CD4-positive, alpha-beta memory T cell (primary cell): Measurements from ENCODE around the gene NUP58. TPM values are rescaled to one million over a fixed set of nuclear protein-coding genes. Genes with fewer than 3 reads are reported as not detected.
A peak's percentile ranks its signal among the peaks of the same experiment; 100 is the strongest.
"Not testable (repeated sequence)": the region's sequence is repeated elsewhere in the genome, so short reads cannot be mapped to it uniquely, and the experiment has no call there.

Experiments used
- CTCF ChIA-PET: fragments of 350-600 bp; sonication (Branson Sonifier 250); formaldehyde crosslinking; loops from one replicate; lab custom pipeline; 2021; ENCODE audit warnings: inconsistent platforms; ENCODE audit not compliant: partially characterized antibody; lab: Charles Lee
- POLR2A ChIA-PET: fragments of 350-600 bp; sonication (Branson Sonifier 250); formaldehyde crosslinking; loops from one replicate; lab custom pipeline; 2021; ENCODE audit not compliant: partially characterized antibody; lab: Charles Lee
- DNase-seq, 5 donors: peaks; one replicate each; pipeline versions ENCODE4 v3.0.0 to v3.0.0-alpha.2; 2020 to 2022; ENCODE audit warnings: mixed read lengths in 1 of 5
- H3K27ac ChIP-seq: one replicate; pipeline ENCODE4 v1.7.0; 2013; ENCODE audit warnings: low read depth, low read length
- H3K27me3 ChIP-seq: 2 replicates; pipeline ENCODE4 v1.7.0; 2013; ENCODE audit warnings: mild to moderate bottlenecking, low read length, moderate library complexity; ENCODE audit not compliant: insufficient read depth
- H3K36me3 ChIP-seq: 2 replicates; pipeline ENCODE4 v1.7.0; 2013; ENCODE audit warnings: mild to moderate bottlenecking, low read length, moderate library complexity; ENCODE audit not compliant: insufficient read depth
- H3K4me1 ChIP-seq: 2 replicates; pipeline ENCODE4 v1.7.0; 2013; ENCODE audit warnings: mild to moderate bottlenecking, low read length, moderate library complexity; ENCODE audit not compliant: insufficient read depth
- H3K4me3 ChIP-seq, 2 donors: one replicate each; pipeline ENCODE4 v1.7.0; 2013; ENCODE audit warnings: low read length in 2 of 2, mild to moderate bottlenecking in 1 of 2
- H3K9me3 ChIP-seq, 2 donors: one replicate each; pipeline ENCODE4 v1.7.0; 2013; ENCODE audit warnings: low read length in 2 of 2, control low read depth in 1 of 2; ENCODE audit not compliant: control insufficient read depth in 1 of 2
- H3K27ac Mint-ChIP-seq, 7 donors: one replicate each; pipeline ENCODE4 v1.8.0; 2020 to 2021; ENCODE audit warnings: mixed read lengths in 7 of 7, mild to moderate bottlenecking in 6 of 7, inconsistent platforms in 3 of 7, moderate library complexity in 3 of 7
- H3K27me3 Mint-ChIP-seq, 2 donors: one replicate each; pipeline ENCODE4 v1.8.0; 2020 to 2021; ENCODE audit warnings: mixed read lengths in 2 of 2
- H3K36me3 Mint-ChIP-seq, 2 donors: one replicate each; pipeline ENCODE4 v1.8.0; 2020 to 2021; ENCODE audit warnings: mixed read lengths in 2 of 2, inconsistent platforms in 1 of 2, mild to moderate bottlenecking in 1 of 2
- H3K4me1 Mint-ChIP-seq, 4 donors: one replicate each; pipeline ENCODE4 v1.8.0; 2020 to 2021; ENCODE audit warnings: mixed read lengths in 4 of 4, mild to moderate bottlenecking in 1 of 4
- H3K4me3 Mint-ChIP-seq, 8 donors: one replicate each; pipeline ENCODE4 v1.8.0; 2020 to 2021; ENCODE audit warnings: mixed read lengths in 8 of 8, mild to moderate bottlenecking in 7 of 8, moderate library complexity in 6 of 8, inconsistent platforms in 3 of 8
- H3K9me3 Mint-ChIP-seq, 8 donors: one replicate each; pipeline ENCODE4 v1.8.0; 2020 to 2021; ENCODE audit warnings: mixed read lengths in 8 of 8, mild to moderate bottlenecking in 5 of 8, inconsistent platforms in 3 of 8, moderate library complexity in 1 of 8
- intact Hi-C: fragments of 100-400 bp; cut with micrococcal nuclease; formaldehyde crosslinking; loops from one replicate; pipeline ENCODE4 v1.15.1; 2023
- polyA plus RNA-seq, 2 donors: library from polyadenylated mRNA; unstranded; fragments of 300-500 nt; fragmentation: Illumina TruSeq; gene quantifications; one replicate each; pipeline ENCODE4 v1.2.3, GENCODE V29; 2021
- total RNA-seq, 2 experiments: library from RNA; stranded (reverse); gene quantifications; one replicate each; pipeline ENCODE4 v1.2.3, GENCODE V29; 2021

NUP58 gene
- total and polyA plus RNA-seq, 4 experiments from 2014 or later = 7.7 to 43.3 (median 30.8) TPM

GRCh38 chr13:25351404-25351803, 50.0 kb downstream of the NUP58 start:
- DNase-seq = no peak
- H3K9me3 ChIP-seq = no peaks in the 10 kb centered on the region
- ChIA-PET CTCF (no interaction called here), POLR2A (no interaction called here)
- Mint-ChIP-seq H3K27me3 (peaks cover 14 to 24% of the 10 kb centered on the region in 2 donors), H3K4me1 (no peaks in the 10 kb centered on the region), H3K4me3 (no peak overlapping the region), H3K36me3 (peaks cover 0 to 4% of the 10 kb centered on the region in 2 donors), H3K27ac (peak overlapping the region in 1 of 7 donors; percentile 41), H3K9me3 (peaks cover 0 to 2% (median 0%) of the 10 kb centered on the region in 8 donors)
- H3K4me1 ChIP-seq = no peaks in the 10 kb centered on the region
- H3K27me3 ChIP-seq = no peaks in the 10 kb centered on the region
- no peak overlapping the region for H3K4me3 ChIP-seq
- no peaks in the 10 kb centered on the region for H3K36me3 ChIP-seq
- H3K27ac ChIP-seq = no peak overlapping the region
- intact Hi-C loops = no loop called here

GRCh38 chr13:25352230-25352629, 50.8 kb downstream of the NUP58 start:
- Histone ChIP-seq H3K9me3 (no peaks in the 10 kb centered on the region), H3K4me3 (no peak overlapping the region), H3K36me3 (no peaks in the 10 kb centered on the region), H3K27ac (no peak overlapping the region), H3K4me1 (no peaks in the 10 kb centered on the region), H3K27me3 (no peaks in the 10 kb centered on the region)
- POLR2A ChIA-PET = no interaction called here
- Mint-ChIP-seq H3K27ac (no peak overlapping the region), H3K36me3 (peaks cover 0 to 4% of the 10 kb centered on the region in 2 donors), H3K27me3 (peaks cover 18 to 30% of the 10 kb centered on the region in 2 donors), H3K4me3 (no peak overlapping the region), H3K9me3 (peaks cover 0 to 5% (median 0%) of the 10 kb centered on the region in 8 donors), H3K4me1 (no peaks in the 10 kb centered on the region)
- CTCF ChIA-PET = no interaction called here
- intact Hi-C loops = no loop called here
- DNase-seq = no peak

GRCh38 chr13:25352806-25353205, 51.4 kb downstream of the NUP58 start:
- H3K27ac Mint-ChIP-seq = no peak overlapping the region
- no peak overlapping the region for H3K4me3 Mint-ChIP-seq
- peaks cover 0 to 5% (median 0%) of the 10 kb centered on the region in 8 donors for H3K9me3 Mint-ChIP-seq
- peaks cover 20 to 32% of the 10 kb centered on the region in 2 donors for H3K27me3 Mint-ChIP-seq
- H3K4me1 ChIP-seq = no peaks in the 10 kb centered on the region
- POLR2A ChIA-PET = no interaction called here
- H3K27ac ChIP-seq = no peak overlapping the region
- no peaks in the 10 kb centered on the region for H3K36me3 ChIP-seq
- H3K27me3 ChIP-seq = no peaks in the 10 kb centered on the region
- intact Hi-C loops = no loop called here
- no peak overlapping the region for H3K4me3 ChIP-seq
- CTCF ChIA-PET = no interaction called here
- no peaks in the 10 kb centered on the region for H3K9me3 ChIP-seq
- no peaks in the 10 kb centered on the region for H3K4me1 Mint-ChIP-seq
- DNase-seq = no peak
- peaks cover 0 to 7% of the 10 kb centered on the region in 2 donors for H3K36me3 Mint-ChIP-seq

GRCh38 chr13:25353344-25353743, 51.9 kb downstream of the NUP58 start:
- Mint-ChIP-seq H3K4me3 (peak overlapping the region in 1 of 8 donors; percentile 2), H3K27me3 (peaks cover 24 to 32% of the 10 kb centered on the region in 2 donors), H3K36me3 (peaks cover 0 to 12% of the 10 kb centered on the region in 2 donors), H3K27ac (no peak overlapping the region), H3K4me1 (no peaks in the 10 kb centered on the region), H3K9me3 (peaks cover 0 to 5% (median under 1%) of the 10 kb centered on the region in 8 donors)
- intact Hi-C loops = no loop called here
- POLR2A ChIA-PET = no interaction called here
- Histone ChIP-seq H3K4me3 (no peak overlapping the region), H3K27me3 (no peaks in the 10 kb centered on the region), H3K36me3 (no peaks in the 10 kb centered on the region), H3K4me1 (no peaks in the 10 kb centered on the region), H3K27ac (no peak overlapping the region), H3K9me3 (no peaks in the 10 kb centered on the region)
- CTCF ChIA-PET = no interaction called here
- no peak for DNase-seq

- Histone ChIP-seq H3K27ac (no peak overlapping the region), H3K4me3 (no peak overlapping the region), H3K9me3 (no peaks in the 10 kb centered on the region), H3K27me3 (no peaks in the 10 kb centered on the region), H3K4me1 (no peaks in the 10 kb centered on the region), H3K36me3 (no peaks in the 10 kb centered on the region)
- no peak overlapping the region for H3K4me3 Mint-ChIP-seq
- POLR2A ChIA-PET = no interaction called here
- H3K36me3 Mint-ChIP-seq = peaks cover 0 to 12% of the 10 kb centered on the region in 2 donors
- H3K4me1 Mint-ChIP-seq = no peaks in the 10 kb centered on the region
- no peak for DNase-seq
- CTCF ChIA-PET = no interaction called here
- intact Hi-C loops = no loop called here
- no peak overlapping the region for H3K27ac Mint-ChIP-seq
- peaks cover 0 to 12% (median 4%) of the 10 kb centered on the region in 8 donors for H3K9me3 Mint-ChIP-seq
- H3K27me3 Mint-ChIP-seq = peaks cover 24 to 32% of the 10 kb centered on the region in 2 donors
Observed at GRCh38 chr13:25354377-25354776, 53.0 kb downstream of the NUP58 start.

GRCh38 chr13:25360443-25360842, 59.0 kb downstream of the NUP58 start:
- H3K4me3 ChIP-seq, POLR2A ChIA-PET, H3K27ac Mint-ChIP-seq, CTCF ChIA-PET, H3K27ac ChIP-seq, H3K4me1 ChIP-seq, H3K36me3 ChIP-seq, DNase-seq, H3K4me1 Mint-ChIP-seq, H3K9me3 ChIP-seq, intact Hi-C loops, H3K4me3 Mint-ChIP-seq, H3K27me3 ChIP-seq: not testable (repeated sequence)
- peaks cover 0 to 32% (median 13%) of the 10 kb centered on the region in 8 donors for H3K9me3 Mint-ChIP-seq
- peaks cover 0 to 10% of the 10 kb centered on the region in 2 donors for H3K36me3 Mint-ChIP-seq
- peaks cover 21 to 22% of the 10 kb centered on the region in 2 donors for H3K27me3 Mint-ChIP-seq

GRCh38 chr13:25365720-25366235, 64.4 kb downstream of the NUP58 start:
- CTCF ChIA-PET = interaction anchor here (2.5 kb wide), 1 partner anchor 10 kb away, joined by 17 read pairs; no protein-coding TSS in a partner anchor
- POLR2A ChIA-PET = no interaction called here
- intact Hi-C loops = no loop called here

More at GRCh38 chr13:25365720-25366235, 64.4 kb downstream of the NUP58 start:
- Mint-ChIP-seq H3K4me3 (no peak overlapping the region), H3K36me3 (peaks cover 0 to 3% of the 10 kb centered on the region in 2 donors), H3K4me1 (no peaks in the 10 kb centered on the region), H3K9me3 (peaks cover 0 to 14% (median 8%) of the 10 kb centered on the region in 8 donors), H3K27me3 (peaks cover 24 to 31% of the 10 kb centered on the region in 2 donors), H3K27ac (no peak overlapping the region)
- H3K4me1 ChIP-seq = no peaks in the 10 kb centered on the region
- H3K27ac ChIP-seq = no peak overlapping the region
- H3K36me3 ChIP-seq = no peaks in the 10 kb centered on the region
- no peak overlapping the region for H3K4me3 ChIP-seq
- no peaks in the 10 kb centered on the region for H3K27me3 ChIP-seq
- DNase-seq = no peak
- H3K9me3 ChIP-seq = no peaks in the 10 kb centered on the region
